Muscle of back (tissue), 13 donors: ENCODE results near the gene NETO1. TPM values are rescaled to one million over a fixed set of nuclear protein-coding genes. Genes with fewer than 3 reads are reported as not detected.

Source experiments
- DNase-seq, 3 donors: peaks; one replicate each; pipeline versions ENCODE4 v3.0.0 to v3.0.0-alpha.2; 2013
- long read RNA-seq, 9 donors: transcript quantifications; one replicate each; lab custom pipeline, GENCODE V29; 2026
- polyA plus RNA-seq, 10 donors: library from polyadenylated mRNA; unstranded; fragments of 120-200 nt; gene quantifications; one replicate each; pipeline ENCODE4 v1.2.1, GENCODE V29; 2013; ENCODE audit not compliant: insufficient read length in 10 of 10

NETO1 gene
- polyA plus RNA-seq, result under 1 TPM in 5 of 10 donors, not detected in 5; 0.08 to 0.96 (median 0.50) TPM
- long read RNA-seq, donor 1, result 0 reads
- long read RNA-seq, donor 2, result 0 reads
- long read RNA-seq, donor 3, result 0 reads
- long read RNA-seq, donor 4, result 0 reads
- long read RNA-seq, donor 5, result 0 reads
- long read RNA-seq, donor 6, result 0 reads
- long read RNA-seq, donor 7, result 0 reads
- long read RNA-seq, donor 8, result 0 reads
- long read RNA-seq, donor 9, result 0 reads

DNA sequence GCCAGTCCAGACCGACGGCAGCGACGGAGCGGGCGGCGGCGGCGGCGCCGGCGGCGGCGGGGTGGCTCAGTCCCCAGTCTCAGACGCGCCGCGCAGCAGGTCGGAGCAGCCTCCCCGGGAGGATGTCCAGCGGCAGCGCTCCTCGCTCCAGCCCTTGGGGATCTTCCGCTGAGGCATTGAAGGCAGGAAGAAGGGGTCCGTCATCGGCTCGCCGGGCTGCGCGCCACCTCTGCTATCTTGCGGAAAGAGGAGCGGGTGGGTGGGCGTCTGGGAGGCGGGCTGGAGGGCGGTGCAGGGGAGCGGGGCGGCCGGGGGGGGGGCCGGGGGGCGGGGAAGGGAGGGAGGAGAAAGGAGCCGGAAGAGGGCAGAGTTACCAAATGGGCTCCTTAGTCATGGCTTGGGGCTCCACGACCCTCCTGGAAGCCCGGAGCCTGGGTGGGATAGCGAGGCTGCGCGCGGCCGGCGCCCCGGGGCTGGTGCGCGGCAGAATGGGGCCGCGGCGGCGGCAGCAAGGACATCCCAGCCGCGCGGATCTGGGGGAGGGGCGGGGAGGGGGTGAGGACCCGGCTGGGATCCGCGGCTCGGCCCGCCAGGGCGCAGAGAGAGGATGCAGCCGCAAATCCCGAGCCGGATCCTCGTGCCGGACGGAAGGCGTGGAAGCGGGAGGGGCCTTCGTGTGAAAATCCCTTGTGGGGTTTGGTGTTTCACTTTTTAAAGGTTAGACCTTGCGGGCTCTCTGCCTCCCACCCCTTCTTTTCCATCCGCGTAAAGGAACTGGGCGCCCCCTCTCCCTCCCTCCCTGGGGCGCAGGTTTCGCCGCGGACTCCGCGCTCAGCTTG lies at the start of gene NETO1:
Gene NETO1 (minus strand): TSS at position 242 of the 839 bp plus-strand sequence. CDS start 696 bp downstream, outside the sequence.
- peak in 1 of 3 donors; percentile 15 for DNase-seq

- DNase-seq, result peak in 1 of 3 donors; percentile 3
Measured at GRCh38 chr18:72910045-72910444, 42.3 kb upstream of the NETO1 start.

GRCh38 chr18:72908181-72908580 lies 40.4 kb upstream of the NETO1 start:
- peak in 2 of 3 donors; percentile 2 to 11 for DNase-seq

- no peak for DNase-seq
Measured at GRCh38 chr18:72903033-72903432, 35.2 kb upstream of the NETO1 start.

DNA sequence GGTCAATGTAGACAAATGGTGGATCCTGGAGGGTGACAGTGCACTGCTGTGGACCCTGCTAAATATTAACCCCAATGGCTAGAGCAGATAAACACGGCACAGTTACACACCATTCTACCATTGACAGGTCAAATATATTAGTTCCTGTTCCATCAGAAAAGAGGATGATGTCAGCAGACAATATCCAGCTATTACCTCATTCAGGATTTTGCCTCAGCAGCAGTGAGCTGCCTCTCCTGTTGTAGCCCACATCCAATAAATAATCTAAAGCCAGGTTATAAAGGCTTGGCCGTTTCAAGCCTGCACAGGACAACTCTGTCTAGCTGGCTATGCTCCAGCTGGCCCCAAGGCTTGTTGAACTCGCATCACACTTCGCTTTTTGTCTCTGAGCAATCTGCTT lies 31.6 kb upstream of the NETO1 start:
- DNase-seq, result no peak

DNA sequence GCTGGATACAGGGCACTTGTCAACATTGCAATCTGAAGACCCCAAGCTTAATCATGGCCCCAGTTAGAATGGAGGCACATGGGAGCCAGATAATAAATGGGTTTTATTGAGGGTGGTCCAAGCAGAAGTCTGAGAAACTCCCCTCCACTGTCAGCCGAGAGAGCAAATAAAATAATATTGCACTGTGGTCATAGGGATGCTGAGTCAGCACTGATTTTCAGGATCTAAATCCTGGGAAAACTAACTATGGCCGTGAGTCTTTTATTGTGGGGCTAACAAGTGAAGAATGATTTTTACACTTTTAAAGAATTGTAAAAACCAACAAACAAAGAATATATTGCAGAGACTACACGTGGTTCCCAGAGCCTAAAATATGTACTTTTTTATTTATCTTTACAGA lies 31.1 kb upstream of the NETO1 start:
- no peak for DNase-seq

DNA sequence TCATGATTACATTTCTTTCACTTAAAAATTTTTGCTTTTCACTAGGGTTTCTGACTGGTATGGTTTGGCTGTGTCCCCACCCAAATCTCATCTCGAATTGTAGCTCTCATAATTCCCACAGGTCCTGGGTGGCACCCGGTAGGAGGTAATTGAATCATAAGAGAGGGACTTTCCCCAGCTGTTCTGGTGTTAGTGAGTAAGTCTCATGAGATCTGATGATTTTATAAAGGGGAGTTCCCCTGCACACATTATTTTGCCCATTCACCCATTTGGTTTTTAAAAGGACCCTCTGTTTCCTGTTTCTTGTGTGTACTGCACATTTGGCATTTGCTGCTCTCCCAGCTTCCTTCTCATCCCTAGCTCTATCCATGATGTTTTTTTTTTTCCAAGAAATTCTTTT lies 27.8 kb upstream of the NETO1 start:
- no peak for DNase-seq

- DNase-seq, result no peak
Measured at GRCh38 chr18:72878561-72878960, 10.8 kb upstream of the NETO1 start.

- no peak for DNase-seq
Measured at GRCh38 chr18:72878143-72878542, 10.4 kb upstream of the NETO1 start.

DNA sequence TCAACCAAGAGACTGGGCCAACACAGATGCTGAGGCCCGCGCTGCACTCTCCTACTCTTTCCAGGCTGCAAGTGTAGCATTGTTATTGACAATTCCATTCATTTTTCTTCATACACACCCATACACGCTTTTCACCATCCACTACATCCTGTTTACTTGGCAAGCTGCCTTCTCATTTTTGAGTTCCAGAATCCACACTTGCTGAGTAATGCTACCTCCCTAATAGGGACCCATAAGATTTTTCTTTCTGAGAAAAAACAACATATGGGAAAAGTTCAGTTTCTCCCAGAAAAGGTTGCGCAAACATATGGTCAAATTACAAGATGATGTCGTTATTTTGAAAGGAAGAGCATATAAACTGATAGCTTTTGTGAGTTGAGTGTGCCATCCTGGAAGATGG lies 3.3 kb upstream of the NETO1 start:
- no peak for DNase-seq

GRCh38 chr18:72869226-72870185 lies 1.7 kb upstream of the NETO1 start:
- peak in 1 of 3 donors; percentile 5 for DNase-seq

- peak in 1 of 3 donors; percentile 17 for DNase-seq
Measured at GRCh38 chr18:72868585-72869225, 918 bp upstream of the NETO1 start.

- DNase-seq, result peak in 1 of 3 donors; percentile 31
Measured at GRCh38 chr18:72866901-72867745, 664 bp downstream of the NETO1 start.

GRCh38 chr18:72866442-72866900 lies 1.3 kb downstream of the NETO1 start:
- DNase-seq, result peak in 1 of 3 donors; percentile 4

DNA sequence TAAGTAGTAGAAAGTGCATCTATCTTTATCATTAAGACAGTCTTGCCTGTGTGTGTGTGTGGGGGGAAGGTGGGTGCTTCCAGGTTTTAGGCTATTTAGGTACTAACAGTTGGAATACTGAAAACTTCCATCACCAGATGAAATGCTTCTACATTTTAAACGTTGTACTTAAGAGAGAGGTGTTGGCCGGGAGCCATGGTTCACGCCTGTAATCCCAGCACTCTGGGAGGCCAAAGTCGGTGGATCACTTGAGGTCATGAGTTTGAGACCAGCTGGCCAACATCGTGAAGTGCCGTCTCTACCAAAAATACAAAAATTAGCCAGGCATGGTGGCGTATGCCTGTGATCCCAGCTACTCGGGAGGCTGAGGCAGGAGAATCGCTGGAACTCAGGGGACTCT lies 4.0 kb downstream of the NETO1 start:
- no peak for DNase-seq

- DNase-seq, result no peak
Measured at GRCh38 chr18:72859088-72859487, 8.7 kb downstream of the NETO1 start.

DNA sequence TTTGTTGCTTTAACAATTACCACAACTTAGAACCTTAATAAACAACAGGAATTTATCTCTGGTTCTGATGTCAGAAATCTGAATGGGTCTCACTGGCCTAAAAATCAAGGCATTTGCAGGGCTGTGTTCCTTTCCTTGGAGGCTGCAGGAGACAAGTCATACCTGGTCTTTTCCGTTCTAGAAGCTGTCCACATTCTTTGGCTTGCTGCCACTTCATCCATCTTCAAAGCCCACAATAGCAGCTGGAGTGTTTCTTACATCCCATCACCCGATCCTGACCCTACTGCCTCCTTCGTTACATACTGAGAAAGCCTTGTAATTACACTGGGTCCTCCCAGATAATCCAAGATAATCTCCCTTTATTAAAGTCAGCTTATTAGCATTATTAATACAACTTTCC lies 18.1 kb downstream of the NETO1 start:
- no peak for DNase-seq

- no peak for DNase-seq
Measured at GRCh38 chr18:72848503-72849237, 19.1 kb downstream of the NETO1 start.

GRCh38 chr18:72847771-72848170 lies 20.0 kb downstream of the NETO1 start:
- no peak for DNase-seq
